Left kidney (tissue), 2 donors: Measurements from ENCODE around the gene CLASP2. TPM values are rescaled to one million over a fixed set of nuclear protein-coding genes. Genes with fewer than 3 reads are reported as not detected.
A peak's percentile ranks its signal among the peaks of the same experiment; 100 is the strongest.
"Not testable (repeated sequence)": the region's sequence is repeated elsewhere in the genome, so short reads cannot be mapped to it uniquely, and the experiment has no call there.

Experiments used
- DNase-seq: peaks from one replicate; pipeline ENCODE4 v3.0.0-alpha.2; 2013
- polyA plus RNA-seq: library from polyadenylated mRNA; unstranded; fragments of 120-200 nt; gene quantifications from one replicate; pipeline ENCODE4 v1.2.1, GENCODE V29; 2013; ENCODE audit not compliant: insufficient read length

CLASP2 gene
- polyA plus RNA-seq, 1 donor, result 73.0 TPM

DNA sequence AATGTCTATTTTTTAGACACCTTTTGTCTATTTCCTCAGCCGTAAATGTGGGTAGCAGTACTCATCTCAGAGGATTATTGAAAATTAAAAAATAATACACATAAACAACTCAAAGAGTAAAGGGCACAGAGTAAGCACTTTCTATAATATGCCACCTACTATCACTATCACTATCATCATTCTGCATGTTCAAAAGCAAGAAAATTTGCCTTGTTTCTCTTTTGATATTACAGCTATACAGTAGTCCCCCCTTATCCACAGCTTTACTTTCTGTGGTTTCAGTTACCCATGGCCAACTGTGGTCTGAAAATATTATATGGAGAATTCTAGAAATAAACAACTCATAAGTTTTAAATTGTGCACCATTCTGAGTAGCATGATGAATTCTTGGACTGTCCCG, 27.7 kb downstream of the CLASP2 start:
- no peak for DNase-seq

DNA sequence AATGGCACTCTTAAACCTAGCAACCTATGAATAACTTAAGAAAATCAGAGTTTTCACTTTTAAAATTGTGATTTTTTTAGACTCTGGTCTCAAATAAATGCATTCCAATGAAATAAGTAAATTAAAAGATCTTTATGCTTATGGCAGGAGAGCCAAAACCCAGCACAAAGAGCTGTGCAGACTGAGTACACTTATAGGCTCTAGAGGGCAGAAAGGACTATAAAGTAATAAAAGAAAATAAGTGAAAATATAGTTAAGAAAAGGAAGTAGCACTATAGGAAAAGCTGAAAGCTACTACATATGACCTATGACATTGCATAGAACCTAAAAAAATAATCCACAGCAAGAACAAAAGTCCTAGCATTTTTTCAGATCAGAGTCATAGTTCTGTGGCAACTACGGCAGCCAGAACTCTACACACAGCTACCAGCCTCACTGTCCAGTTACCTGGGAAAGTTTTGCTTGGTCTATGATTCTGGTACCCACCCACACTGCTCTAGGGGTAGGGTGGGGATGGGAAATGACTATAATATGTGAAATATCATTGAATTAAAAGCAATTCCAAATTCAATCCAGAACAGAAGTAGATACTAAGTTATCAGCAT, 30.5 kb downstream of the CLASP2 start:
- no peak for DNase-seq

GRCh38 chr3:33682770-33683169, 35.3 kb downstream of the CLASP2 start:
- no peak for DNase-seq

GRCh38 chr3:33681667-33682066, 36.4 kb downstream of the CLASP2 start:
- no peak for DNase-seq

GRCh38 chr3:33678073-33678472, 40.0 kb downstream of the CLASP2 start:
- DNase-seq, result no peak

DNA sequence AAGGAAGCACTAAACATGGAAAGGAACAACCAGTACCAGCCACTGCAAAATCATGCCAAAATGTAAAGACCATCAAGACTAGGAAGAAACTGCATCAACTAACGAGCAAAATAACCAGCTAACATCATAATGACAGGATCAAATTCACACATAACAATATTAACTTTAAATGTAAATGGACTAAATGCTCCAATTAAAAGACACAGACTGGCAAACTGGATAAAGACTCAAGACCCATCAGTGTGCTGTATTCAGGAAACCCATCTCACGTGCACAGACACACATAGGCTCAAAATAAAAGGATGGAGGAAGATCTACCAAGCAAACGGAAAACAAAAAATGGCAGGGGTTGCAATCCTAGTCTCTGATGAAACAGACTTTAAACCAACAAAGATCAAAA, 44.6 kb downstream of the CLASP2 start:
- DNase-seq, result not testable (repeated sequence)

DNA sequence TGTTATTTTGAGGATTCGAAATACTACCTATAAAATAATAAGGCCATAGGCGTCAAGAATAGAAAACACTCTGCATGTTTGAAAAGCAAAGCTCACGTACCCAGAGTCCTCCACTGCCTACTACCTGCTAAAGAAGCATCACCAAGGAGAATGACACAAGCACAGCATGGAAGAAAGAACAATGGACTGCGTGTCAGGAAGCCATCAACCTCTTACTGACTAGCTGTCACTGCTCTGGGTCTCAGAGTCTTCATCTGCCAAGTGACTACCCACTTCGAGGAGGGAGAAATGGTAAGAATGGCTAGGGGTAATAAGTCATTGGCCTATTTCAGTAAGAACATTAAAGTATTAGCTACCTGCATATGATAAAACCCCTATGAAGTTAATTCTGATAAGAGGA, 49.4 kb downstream of the CLASP2 start:
- DNase-seq, result no peak

DNA sequence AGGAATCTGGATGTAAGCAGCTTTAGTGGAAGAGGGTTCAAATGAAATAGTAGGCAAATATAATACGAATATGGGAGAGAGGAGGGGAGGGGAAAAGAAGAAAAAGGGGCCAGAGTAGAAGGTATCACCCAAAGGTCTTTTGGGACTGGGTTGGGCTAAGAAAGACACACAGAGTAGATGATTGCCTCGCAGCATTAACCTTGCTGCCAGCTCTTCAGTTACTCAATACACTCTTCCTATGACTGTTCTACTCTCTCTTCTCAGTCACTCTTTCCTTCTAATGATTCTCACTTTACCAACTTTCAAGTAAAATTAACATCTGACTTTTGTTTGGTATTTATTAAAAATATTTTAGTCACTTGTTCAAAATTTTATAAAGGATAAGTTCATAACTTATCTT, 52.8 kb downstream of the CLASP2 start:
- no peak for DNase-seq

DNA sequence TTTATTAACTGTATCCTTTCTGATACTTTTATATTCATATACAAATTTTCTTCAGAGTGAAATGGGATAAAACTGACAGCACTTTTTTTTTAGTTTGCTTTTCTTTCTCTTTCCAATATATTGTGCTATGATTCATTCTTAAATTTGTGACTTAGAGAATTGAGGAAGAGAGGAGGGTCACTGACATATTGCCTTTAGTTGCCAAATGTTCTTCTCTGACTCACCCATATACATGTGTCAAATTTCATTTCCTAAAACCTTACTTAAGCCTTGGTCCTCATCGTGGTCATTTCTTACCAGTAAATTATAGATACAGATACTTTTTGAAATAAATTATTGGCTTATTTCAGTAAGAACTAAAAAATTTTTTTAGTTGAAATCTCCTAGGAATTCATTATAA, 53.9 kb downstream of the CLASP2 start:
- DNase-seq, result no peak

GRCh38 chr3:33663042-33663441, 55.0 kb downstream of the CLASP2 start:
- no peak for DNase-seq

- DNase-seq, result peak; percentile 13
Measured at GRCh38 chr3:33659856-33660434, 58.1 kb downstream of the CLASP2 start.

- peak; percentile 78 for DNase-seq
Measured at GRCh38 chr3:33658991-33659848, 58.8 kb downstream of the CLASP2 start.

- no peak for DNase-seq
Measured at GRCh38 chr3:33658621-33658990, 59.4 kb downstream of the CLASP2 start.

GRCh38 chr3:33658039-33658438, 60.0 kb downstream of the CLASP2 start:
- no peak for DNase-seq

- DNase-seq, result no peak
Measured at GRCh38 chr3:33652736-33653135, 65.3 kb downstream of the CLASP2 start.

GRCh38 chr3:33651101-33651500, 67.0 kb downstream of the CLASP2 start:
- DNase-seq, result not testable (repeated sequence)

DNA sequence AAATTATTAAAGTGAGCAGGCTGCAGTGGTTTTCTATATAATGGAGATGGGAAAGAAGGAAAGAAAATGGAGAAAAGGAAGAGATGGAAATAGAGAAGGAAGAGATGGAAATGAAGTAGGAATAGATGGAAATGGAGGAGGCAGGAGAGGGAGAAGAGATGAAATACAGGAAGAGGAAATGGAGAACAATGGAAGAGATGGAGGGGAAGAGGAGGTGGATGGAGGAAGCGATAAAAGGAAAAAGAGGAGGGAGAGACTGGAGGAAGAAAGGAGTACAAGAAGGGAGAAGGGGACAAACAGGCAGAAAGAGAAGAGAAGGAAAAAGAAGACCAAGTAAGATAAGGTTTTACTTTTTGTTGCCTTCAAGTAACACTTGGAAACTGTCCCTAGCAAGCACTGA, 67.6 kb downstream of the CLASP2 start:
- DNase-seq, result no peak

GRCh38 chr3:33648793-33649192, 69.3 kb downstream of the CLASP2 start:
- no peak for DNase-seq

GRCh38 chr3:33646406-33646805, 71.6 kb downstream of the CLASP2 start:
- no peak for DNase-seq

DNA sequence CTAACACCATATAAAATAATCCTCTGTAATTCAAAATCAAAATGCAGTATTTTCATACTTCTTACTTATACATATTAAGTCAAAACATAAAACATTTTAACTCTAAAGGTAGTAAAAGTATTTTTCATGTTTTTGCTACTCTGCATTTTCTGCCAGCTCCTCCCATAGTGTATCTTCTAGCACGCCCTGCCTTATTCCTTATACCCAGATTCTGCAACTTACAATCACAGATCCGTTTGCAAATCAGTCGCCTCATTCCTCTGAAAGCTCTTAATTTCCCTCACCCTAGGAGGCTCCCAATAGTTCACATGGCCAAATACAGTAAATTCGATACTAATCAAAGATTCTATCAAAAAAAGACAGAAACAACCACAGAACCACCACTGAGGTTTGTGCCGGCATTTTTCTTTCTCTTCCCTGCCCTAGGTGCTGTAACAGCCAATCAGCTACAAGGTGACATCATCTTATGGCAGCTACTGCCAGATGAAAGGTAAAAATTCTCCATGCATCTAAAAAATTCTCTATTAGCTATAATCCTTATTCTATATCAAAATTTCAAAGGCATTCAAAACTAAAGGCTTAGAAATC, 72.9 kb downstream of the CLASP2 start:
- DNase-seq, result peak; percentile 33

DNA sequence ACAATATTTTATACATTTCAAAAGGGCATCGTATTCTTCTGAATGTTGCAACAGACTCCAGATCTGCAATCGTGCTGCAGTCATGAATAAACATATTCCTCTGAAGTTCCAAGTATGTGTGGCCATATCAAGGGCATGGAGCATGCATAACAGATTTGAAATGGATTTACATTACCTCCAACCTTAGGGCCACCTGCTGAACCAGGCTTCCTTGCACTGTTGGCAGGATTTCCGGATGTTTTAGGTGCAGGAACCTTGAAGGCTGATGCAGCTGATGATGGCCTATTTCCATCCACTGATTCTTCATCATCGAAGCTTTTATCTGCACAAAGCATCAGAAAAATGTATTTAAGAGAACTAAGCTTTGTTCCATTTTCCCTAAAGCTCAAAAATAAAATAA, 73.5 kb downstream of the CLASP2 start:
- DNase-seq, result no peak

DNA sequence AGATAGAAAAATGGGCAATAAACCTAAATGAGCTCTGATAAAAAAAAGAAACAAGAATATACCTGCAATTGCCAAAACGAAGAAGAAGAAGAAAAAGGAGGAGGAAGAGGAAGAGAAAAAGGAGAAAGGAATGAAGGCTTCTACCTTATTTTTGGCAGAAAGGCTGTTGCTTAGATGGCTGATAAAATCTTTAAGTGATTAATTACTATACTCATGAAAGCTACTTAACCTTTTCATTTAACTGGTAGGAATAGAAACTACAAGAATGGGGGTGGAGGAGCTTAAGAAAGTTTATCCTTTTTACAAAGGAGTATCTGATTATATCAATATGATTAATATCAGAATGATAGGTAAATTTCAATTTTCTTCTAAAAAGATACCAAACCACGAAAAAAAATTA, 75.2 kb downstream of the CLASP2 start:
- no peak for DNase-seq

DNA sequence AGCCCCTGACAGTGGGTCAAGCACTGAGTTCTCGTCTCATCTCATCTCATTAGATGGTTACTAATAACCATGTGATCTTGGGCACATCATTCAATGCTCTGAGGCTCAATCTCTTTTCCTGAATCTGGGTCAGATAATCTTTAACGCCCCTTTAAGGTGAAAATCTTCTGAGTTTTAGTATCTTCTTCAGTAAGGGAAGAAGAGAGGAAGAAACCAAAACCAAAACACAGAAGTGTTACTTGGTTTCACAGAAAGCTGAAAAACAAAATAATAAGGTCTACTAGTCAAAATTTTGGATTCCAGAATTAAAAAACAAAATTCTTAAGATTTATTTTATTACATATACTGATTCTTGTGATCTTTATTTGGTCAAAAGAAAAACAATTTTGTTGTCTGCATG, 78.2 kb downstream of the CLASP2 start:
- no peak for DNase-seq
